Measurements from ENCODE around the gene SCYL3. TPM values are rescaled to one million over a fixed set of nuclear protein-coding genes. Genes with fewer than 3 reads are reported as not detected.

Gene SCYL3
- total and polyA plus RNA-seq, 7 donors = 4.8 to 13.3 (median 9.6) TPM

GRCh38 chr1:169860750-169861149 is 32.9 kb downstream of the SCYL3 start:
- no peaks in the 10 kb centered on the region for H3K9me3 ChIP-seq
- H3K36me3 ChIP-seq = peaks cover 15 to 96% (median 44%) of the 10 kb centered on the region in 4 donors

DNA sequence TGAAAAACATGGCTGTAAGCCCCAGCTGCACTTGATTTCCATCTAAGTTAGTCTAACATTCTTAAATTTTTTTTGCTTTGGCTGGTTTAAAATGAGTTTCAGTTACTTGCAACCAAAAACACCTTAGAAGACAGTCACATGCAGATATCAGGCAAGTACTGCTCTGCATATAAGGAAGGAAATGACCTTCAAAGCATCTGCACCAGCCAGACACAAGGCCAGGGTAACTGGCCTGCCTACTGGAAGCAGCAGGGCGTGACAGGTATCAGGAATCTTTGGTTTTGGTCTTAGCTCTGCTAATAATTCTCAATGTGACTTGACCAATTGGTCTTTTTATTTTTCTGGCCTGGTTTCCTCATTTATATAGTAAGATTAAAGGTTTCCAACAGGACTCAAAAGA is 33.5 kb downstream of the SCYL3 start:
- TF ChIP-seq CTCF (IDR thresholded peaks at IDR 0.05) = no peak
- no peak for TF ChIP-seq POLR2AphosphoS5 (IDR thresholded peaks at IDR 0.05)
- no peak for TF ChIP-seq EP300 (IDR thresholded peaks at IDR 0.05)
- TF ChIP-seq POLR2A (IDR thresholded peaks at IDR 0.05) = no peak
- H3K4me1 ChIP-seq = peaks cover 0 to 9% (median 6%) of the 10 kb centered on the region in 4 donors
- WGBS, 2 donors = 95 to 99% methylated on average over 1 of the region's 1 CpG
- H3K4me3 ChIP-seq = no peak overlapping the region
- H3K27me3 ChIP-seq = no peaks in the 10 kb centered on the region
- H3K9me3 ChIP-seq = no peaks in the 10 kb centered on the region
- H3K36me3 ChIP-seq = peaks cover 15 to 96% (median 42%) of the 10 kb centered on the region in 4 donors
- H3K27ac ChIP-seq = no peak overlapping the region
- intact Hi-C loops (cut with DNase I) = no loop called here
- DNase-seq = no peak

More at GRCh38 chr1:169860750-169861149, 32.9 kb downstream of the SCYL3 start:
- H3K4me3 ChIP-seq = no peak overlapping the region
- no peak overlapping the region for H3K27ac ChIP-seq
- H3K4me1 ChIP-seq = peaks cover 0 to 9% (median 6%) of the 10 kb centered on the region in 4 donors
- no peak for DNase-seq
- intact Hi-C loops (cut with DNase I) = no loop called here
- H3K27me3 ChIP-seq = no peaks in the 10 kb centered on the region
- TF ChIP-seq CTCF (IDR thresholded peaks at IDR 0.05) (no peak), POLR2AphosphoS5 (IDR thresholded peaks at IDR 0.05) (no peak), EP300 (IDR thresholded peaks at IDR 0.05) (no peak), POLR2A (IDR thresholded peaks at IDR 0.05) (no peak)

- H3K27me3 ChIP-seq = no peaks in the 10 kb centered on the region
- WGBS, 2 donors = 91 to 95% methylated on average over 4 of the region's 4 CpGs
- H3K4me3 ChIP-seq = no peak overlapping the region
- TF ChIP-seq EP300 (IDR thresholded peaks at IDR 0.05) (no peak), POLR2AphosphoS5 (IDR thresholded peaks at IDR 0.05) (no peak), POLR2A (IDR thresholded peaks at IDR 0.05) (no peak), CTCF (IDR thresholded peaks at IDR 0.05) (no peak)
- peaks cover 15 to 97% (median 40%) of the 10 kb centered on the region in 4 donors for H3K36me3 ChIP-seq
- H3K27ac ChIP-seq = no peak overlapping the region
- H3K9me3 ChIP-seq = no peaks in the 10 kb centered on the region
- DNase-seq = no peak
- peaks cover 0 to 9% (median 6%) of the 10 kb centered on the region in 4 donors for H3K4me1 ChIP-seq
- intact Hi-C loops (cut with DNase I) = no loop called here
These were observed 34.7 kb downstream of the SCYL3 start for GRCh38 chr1:169859001-169859400.

GRCh38 chr1:169858467-169858866 is 35.2 kb downstream of the SCYL3 start:
- no peak overlapping the region for H3K27ac ChIP-seq
- no peak for DNase-seq
- intact Hi-C loops (cut with DNase I) = no loop called here
- H3K27me3 ChIP-seq = no peaks in the 10 kb centered on the region
- WGBS, 2 donors = 86 to 92% methylated on average over 3 of the region's 3 CpGs
- H3K4me1 ChIP-seq = peaks cover 0 to 9% (median 6%) of the 10 kb centered on the region in 4 donors
- H3K4me3 ChIP-seq = no peak overlapping the region
- H3K9me3 ChIP-seq = no peaks in the 10 kb centered on the region
- H3K36me3 ChIP-seq = peaks cover 15 to 97% (median 44%) of the 10 kb centered on the region in 4 donors
- TF ChIP-seq EP300 (IDR thresholded peaks at IDR 0.05) (no peak), CTCF (IDR thresholded peaks at IDR 0.05) (no peak), POLR2AphosphoS5 (IDR thresholded peaks at IDR 0.05) (no peak), POLR2A (IDR thresholded peaks at IDR 0.05) (no peak)

DNA sequence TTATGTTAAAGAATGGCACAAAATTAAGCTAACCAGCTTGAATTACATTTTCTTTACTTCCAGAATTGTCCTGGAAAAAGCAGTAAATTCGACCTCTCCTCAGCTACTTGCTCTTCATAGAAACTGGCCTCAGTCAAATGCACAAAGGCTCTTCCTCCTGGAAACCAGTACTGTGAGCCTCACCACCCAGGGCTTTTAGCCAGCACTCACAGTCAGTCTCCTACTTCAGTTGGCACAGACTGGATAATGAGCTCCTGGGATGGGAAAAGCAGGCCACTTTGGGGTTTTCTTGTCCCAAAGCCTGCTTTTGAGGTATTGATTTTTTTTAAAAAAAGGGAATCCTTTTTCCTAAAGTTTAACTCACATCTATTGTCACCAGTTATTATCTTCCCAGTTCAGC is 40.4 kb downstream of the SCYL3 start:
- no peak for TF ChIP-seq POLR2AphosphoS5 (IDR thresholded peaks at IDR 0.05)
- Histone ChIP-seq H3K4me1 (peaks cover 0 to 5% (median 0%) of the 10 kb centered on the region in 4 donors), H3K36me3 (peaks cover 6 to 87% (median 30%) of the 10 kb centered on the region in 4 donors), H3K27ac (no peak overlapping the region), H3K4me3 (no peak overlapping the region), H3K27me3 (no peaks in the 10 kb centered on the region), H3K9me3 (no peaks in the 10 kb centered on the region)
- WGBS, 2 donors = 79 to 87% methylated on average over 1 of the region's 1 CpG
- intact Hi-C loops (cut with DNase I) = no loop called here
- DNase-seq = no peak
